AG04449 (cell line): ENCODE data around the gene QRFP.

Experiments
- CTCF ChIA-PET: fragments of 350-600 bp; formaldehyde crosslinking; extraction: SDS; loops from one replicate; lab custom pipeline; 2021; ENCODE audit warnings: antibody characterized with exemption; lab: Yijun Ruan, JAX
- POLR2A ChIA-PET: fragments of 400-600, 350-600 bp; formaldehyde crosslinking; extraction: SDS; loops from one replicate; lab custom pipeline; 2020; ENCODE audit warnings: antibody characterized with exemption, inconsistent platforms; lab: Yijun Ruan, JAX
- DNase-seq: peaks from one replicate; pipeline ENCODE4 v3.0.0-alpha.2; 2010; ENCODE audit warnings: low read depth, low spot score
- H3K4me3 ChIP-seq: 2 replicates; pipeline ENCODE4 v1.5.1; 2011; ENCODE audit warnings: low read depth, mild to moderate bottlenecking, control low read depth, low read length
- TF ChIP-seq, protein P1 (sequence below): IDR thresholded peaks from one replicate; pipeline ENCODE4 v1.5.1; 2011; ENCODE audit warnings: mild to moderate bottlenecking, moderate library complexity, low read length, control low read depth, inconsistent platforms; ENCODE audit not compliant: insufficient read depth; ENCODE audit errors: missing control alignments

The QRFP gene

DNA sequence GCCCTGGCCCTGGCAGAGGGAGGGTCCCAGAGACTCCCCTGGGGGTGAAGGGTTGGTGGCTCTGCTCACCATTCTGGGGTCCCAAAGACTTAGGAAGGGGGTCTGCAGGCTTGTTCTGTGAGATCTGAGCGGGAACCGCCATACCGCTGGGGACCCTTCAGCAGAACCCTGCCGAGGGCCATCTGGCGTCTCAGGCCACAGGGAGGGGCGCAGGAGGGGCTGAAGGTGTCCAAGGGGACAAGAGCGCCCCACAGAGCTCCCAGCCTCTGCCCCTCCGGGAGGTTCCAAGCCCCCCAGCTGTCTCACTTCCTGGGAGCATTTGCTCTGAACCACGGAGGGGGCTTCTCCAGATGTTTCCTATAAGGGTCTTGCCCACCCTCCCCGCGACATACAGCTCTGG lies 37.6 kb upstream of the QRFP start:
- DNase-seq: no peak
- ChIA-PET POLR2A (no interaction called here), CTCF (interaction anchor here (1.0 to 4.4 kb wide), 5 partner anchors 8 to 233 kb away, joined by 4 to 24 read pairs (median 14); no protein-coding TSS in a partner anchor)
- TF ChIP-seq, protein P1, sequence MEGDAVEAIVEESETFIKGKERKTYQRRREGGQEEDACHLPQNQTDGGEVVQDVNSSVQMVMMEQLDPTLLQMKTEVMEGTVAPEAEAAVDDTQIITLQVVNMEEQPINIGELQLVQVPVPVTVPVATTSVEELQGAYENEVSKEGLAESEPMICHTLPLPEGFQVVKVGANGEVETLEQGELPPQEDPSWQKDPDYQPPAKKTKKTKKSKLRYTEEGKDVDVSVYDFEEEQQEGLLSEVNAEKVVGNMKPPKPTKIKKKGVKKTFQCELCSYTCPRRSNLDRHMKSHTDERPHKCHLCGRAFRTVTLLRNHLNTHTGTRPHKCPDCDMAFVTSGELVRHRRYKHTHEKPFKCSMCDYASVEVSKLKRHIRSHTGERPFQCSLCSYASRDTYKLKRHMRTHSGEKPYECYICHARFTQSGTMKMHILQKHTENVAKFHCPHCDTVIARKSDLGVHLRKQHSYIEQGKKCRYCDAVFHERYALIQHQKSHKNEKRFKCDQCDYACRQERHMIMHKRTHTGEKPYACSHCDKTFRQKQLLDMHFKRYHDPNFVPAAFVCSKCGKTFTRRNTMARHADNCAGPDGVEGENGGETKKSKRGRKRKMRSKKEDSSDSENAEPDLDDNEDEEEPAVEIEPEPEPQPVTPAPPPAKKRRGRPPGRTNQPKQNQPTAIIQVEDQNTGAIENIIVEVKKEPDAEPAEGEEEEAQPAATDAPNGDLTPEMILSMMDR: no peak
- no peak overlapping the region for H3K4me3 ChIP-seq

DNA sequence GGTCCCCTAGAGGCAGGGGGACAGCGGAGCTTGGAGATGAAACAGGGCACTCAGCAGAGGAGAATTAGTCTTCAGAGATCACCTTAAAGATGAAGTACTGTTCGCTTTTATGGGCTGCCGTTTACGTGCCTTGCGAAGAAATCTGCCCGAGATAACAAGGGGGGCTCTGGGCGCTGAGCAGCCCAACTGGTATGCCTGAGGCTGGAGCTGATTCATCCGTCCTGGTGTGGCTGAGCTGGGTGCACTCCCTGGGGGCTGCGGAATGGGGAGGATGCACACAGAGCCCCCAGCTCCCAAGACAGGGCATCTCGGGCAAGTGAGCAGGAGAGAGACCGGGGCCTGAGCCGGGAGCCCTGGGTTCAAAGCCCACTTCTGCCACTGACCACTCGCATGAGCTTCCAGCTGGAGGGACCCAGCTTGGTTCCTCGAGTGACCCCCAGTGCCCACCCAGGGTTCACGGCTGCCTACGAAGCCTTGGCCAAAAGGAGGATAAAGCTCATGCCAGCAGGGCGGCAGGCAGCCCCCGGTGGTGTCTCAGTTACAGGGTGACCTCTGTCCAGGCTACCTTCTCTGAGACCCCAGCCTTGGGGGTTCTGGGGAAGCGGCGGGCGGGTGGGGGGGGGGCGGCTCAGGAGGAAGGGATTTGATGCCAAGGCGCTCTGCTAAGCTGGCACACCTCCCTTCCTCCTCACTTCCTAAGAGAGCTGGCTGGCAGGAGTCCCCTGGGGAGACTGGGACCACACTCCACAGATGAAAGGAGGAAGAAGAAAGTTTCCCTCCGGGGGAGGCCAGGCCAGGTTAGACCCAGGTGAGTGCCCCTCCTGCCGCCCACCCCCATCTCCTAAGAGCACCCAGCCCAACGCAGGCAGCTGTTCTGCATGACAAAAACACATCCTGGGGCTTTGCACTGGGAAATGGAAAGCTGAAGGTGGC lies 36.8 kb upstream of the QRFP start:
- POLR2A ChIA-PET: no interaction called here
- no peak for DNase-seq
- CTCF ChIA-PET: interaction anchor here (1.0 to 4.4 kb wide), 11 partner anchors 9 to 232 kb away, joined by 3 to 21 read pairs (median 4); no protein-coding TSS in a partner anchor
- no peak overlapping the region for H3K4me3 ChIP-seq
- TF ChIP-seq, protein P1: no peak

DNA sequence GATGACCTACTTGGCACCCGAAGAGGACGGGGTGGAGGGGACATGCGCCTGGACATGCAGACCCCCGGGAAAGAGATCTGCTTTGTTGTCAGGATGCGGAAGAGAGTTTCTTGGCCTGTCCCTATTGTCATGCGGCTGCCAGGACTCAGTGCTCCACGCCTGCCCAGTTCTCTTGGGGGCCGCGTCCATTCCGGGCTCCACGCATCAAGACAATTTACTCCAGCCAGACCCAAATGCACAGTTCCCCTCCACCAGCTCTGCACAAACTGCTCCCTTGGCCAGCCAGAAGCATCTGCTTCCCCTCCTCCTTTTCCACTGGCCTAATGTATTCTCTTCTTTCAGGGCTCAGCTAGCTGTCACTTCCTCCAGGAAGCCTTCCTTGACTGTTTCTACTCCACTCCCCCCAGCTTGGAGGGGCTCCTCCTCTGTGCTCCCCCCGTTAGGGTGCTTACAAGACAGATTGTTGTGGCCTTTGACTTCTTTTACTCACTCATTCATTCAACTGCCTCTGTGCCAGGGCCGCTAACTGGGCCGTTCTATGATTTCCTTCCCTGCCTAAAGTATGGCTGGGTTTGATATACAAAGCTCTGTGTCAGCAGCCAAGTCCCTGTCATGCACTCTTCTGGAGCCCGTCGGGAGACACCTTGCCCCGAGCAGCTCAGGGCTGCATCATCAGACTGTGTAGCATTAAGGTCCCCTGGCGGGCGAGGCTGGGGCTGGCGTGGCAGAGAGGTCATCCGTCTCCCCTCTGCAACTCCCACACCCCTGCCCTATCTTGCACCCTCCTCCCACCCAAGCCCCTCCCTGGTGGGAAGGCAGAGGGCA lies 35.9 kb upstream of the QRFP start:
- TF ChIP-seq, protein P1: no peak
- POLR2A ChIA-PET: no interaction called here
- DNase-seq: no peak
- CTCF ChIA-PET: interaction anchor here (0.8 to 4.4 kb wide), 11 partner anchors 12 to 231 kb away, joined by 3 to 21 read pairs (median 4); no protein-coding TSS in a partner anchor
- no peak overlapping the region for H3K4me3 ChIP-seq

DNA sequence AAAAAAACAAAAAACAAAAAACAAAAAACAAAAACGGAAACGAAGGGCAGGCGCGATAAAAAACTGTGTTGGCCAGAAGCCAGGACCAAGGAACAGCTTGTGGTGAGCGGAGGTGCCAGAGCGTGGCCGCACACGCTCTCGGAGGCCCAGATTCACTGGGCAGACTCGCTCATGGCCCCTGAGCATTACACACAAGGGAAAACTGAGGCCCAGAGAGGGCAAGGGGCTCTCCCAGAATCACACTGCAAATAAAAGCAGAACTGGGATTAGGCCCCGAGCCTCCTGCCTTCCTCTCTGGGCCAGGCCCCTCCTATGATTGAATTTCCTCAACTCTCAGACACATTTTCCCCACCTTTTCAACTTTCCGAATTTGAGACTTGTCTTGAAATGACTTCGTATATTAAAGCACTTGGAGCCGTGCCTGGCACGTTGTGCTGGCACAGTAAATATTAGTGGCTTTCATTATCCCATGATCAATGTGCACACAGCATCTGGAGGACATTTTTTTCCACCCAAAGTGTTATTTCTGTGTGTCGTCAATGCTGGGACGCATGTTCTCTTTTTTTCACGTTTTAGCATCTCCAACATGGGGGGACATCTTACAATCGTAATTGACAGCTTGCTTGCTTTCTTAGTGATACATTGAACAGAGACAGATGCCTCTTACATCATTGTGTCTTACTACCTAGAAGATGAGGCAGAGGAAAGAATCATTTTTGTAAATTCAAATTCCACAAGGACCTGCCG lies 35.1 kb upstream of the QRFP start:
- DNase-seq: no peak
- ChIA-PET POLR2A (no interaction called here), CTCF (interaction anchor here (1.1 to 4.4 kb wide), 3 partner anchors 65 to 230 kb away, joined by 3 to 21 read pairs (median 5); no protein-coding TSS in a partner anchor)
- TF ChIP-seq, protein P1: no peak
- H3K4me3 ChIP-seq: no peak overlapping the region

DNA sequence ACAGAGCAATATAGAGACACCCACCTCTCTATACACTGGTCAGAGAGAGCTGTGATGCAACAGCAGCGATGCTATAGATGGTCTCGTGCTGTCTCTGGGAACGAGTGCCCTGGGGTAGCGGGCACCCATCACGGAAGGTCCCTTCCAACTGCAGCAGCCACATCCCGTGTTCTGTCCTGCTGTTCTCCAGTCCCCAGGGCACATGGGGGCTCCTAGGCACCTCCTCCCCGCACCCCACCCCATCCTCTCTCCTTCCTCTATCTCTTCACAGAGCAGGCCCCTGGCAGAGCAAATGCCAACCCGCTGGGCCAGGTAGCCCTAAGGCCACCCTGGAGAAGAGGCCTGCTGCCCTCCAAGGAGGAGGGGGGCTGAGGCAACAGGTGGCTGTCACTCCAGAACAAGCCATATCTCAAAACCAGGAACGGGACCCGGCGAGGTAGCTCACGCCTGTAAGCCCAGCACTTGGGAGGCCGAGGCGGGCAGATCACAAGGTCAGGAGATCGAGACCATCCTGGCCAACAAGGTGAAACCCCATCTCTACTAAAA lies 34.3 kb upstream of the QRFP start:
- H3K4me3 ChIP-seq: no peak overlapping the region
- TF ChIP-seq, protein P1: no peak
- POLR2A ChIA-PET: no interaction called here
- DNase-seq: no peak
- CTCF ChIA-PET: interaction anchor here (1.1 to 1.4 kb wide), 2 partner anchors 64 to 68 kb away, joined by 3 to 5 read pairs; no protein-coding TSS in a partner anchor
